HUES64 (cell line): ENCODE measurements around the gene SPSB1. TPM values are rescaled to one million over a fixed set of nuclear protein-coding genes. Genes with fewer than 3 reads are reported as not detected.

Source experiments
- H3K27ac ChIP-seq: 2 replicates; pipeline ENCODE4 v1.7.0; 2013; ENCODE audit warnings: low read depth, low read length, inconsistent platforms
- H3K27me3 ChIP-seq: 2 replicates; pipeline ENCODE4 v1.6.1; 2013; ENCODE audit warnings: mild to moderate bottlenecking, low read length; ENCODE audit not compliant: insufficient read depth
- H3K36me3 ChIP-seq: 2 replicates; pipeline ENCODE4 v1.6.1; 2013; ENCODE audit warnings: mild to moderate bottlenecking, low read length; ENCODE audit not compliant: insufficient read depth
- H3K4me1 ChIP-seq: 2 replicates; pipeline ENCODE4 v1.6.1; 2013; ENCODE audit warnings: mild to moderate bottlenecking, low read length, moderate library complexity; ENCODE audit not compliant: insufficient read depth
- H3K4me3 ChIP-seq: 2 replicates; pipeline ENCODE4 v1.5.1; 2013; ENCODE audit warnings: mild to moderate bottlenecking, low read length, moderate library complexity
- H3K9ac ChIP-seq: 2 replicates; pipeline ENCODE4 v1.6.1; 2013; ENCODE audit warnings: mild to moderate bottlenecking, low read depth, low read length
- H3K9me3 ChIP-seq: 2 replicates; pipeline ENCODE4 v1.6.1; 2013; ENCODE audit warnings: low read depth, low read length; ENCODE audit not compliant: insufficient read depth
- WGBS: fragments of 150-250, 120-280 bp; methylation state at CpG from one replicate; pipeline ENCODE4 v1.1.7; 2013; ENCODE audit warnings: missing lambda C conversion rate; 5-methylcytosine and 5-hydroxymethylcytosine counted together
- polyA plus RNA-seq, 2 experiments: library from polyadenylated mRNA; stranded (reverse); fragments of 50-300 nt; gene quantifications; one replicate each; pipeline ENCODE4 v1.2.3, GENCODE V29; 2013

Gene SPSB1
- 2.1 TPM for polyA plus RNA-seq (2013, experiment 1 of 2)
- polyA plus RNA-seq (2013, experiment 2 of 2), result 3.3 TPM

- H3K9ac ChIP-seq, result no peak within 1 kb of the TSS
- H3K27me3 ChIP-seq, result peaks cover 22% of the 10 kb centered on the region
- peaks cover 10% of the 10 kb centered on the region; the same call in 1 of the 2 replicates for H3K9me3 ChIP-seq
- WGBS, result 2% methylated on average over 118 of the region's 119 CpGs
- H3K4me3 ChIP-seq, result peak within 1 kb of the TSS; percentile 51
- H3K36me3 ChIP-seq, result no peaks in the 10 kb centered on the region
- H3K27ac ChIP-seq, result no peak within 1 kb of the TSS
- H3K4me1 ChIP-seq, result no peaks in the 10 kb centered on the region
Observed at GRCh38 chr1:9292361-9293240, at the start of gene SPSB1. TSS of gene SPSB1 (plus strand) at chr1:9292894. CDS start at chr1:9355892, 62,998 bp downstream.

DNA sequence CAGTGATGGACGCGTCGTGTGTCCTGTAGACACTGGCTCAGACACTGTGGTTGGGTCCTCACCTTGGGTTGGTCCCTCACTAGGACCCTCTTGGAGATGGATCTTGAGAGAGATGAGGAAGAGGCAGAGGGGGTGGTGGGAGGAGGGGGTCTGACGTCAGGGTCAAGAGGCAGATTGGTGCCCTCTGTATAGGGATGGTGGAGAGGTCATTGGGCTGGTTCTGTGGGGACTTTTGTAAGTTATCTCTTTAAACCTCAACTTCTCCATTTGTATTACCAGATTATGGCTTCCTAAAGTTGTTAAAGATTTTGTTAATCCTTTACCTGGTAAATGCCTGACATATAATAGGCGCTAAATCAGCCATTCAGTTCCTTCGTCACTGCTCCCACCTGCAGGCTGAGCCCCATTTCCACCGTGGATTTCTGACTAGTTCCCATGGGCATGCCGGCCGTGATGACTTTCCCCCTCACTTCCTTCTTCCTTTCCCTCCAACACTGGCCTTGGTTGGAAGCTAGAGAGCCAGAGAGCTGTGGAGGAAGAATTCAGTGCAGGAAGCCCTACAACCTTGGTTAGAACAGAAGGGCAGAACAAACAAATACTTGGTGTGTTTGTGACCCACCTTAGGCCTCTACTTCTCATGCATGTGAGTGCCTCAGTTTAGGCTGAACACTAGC lies 49.5 kb upstream of the SPSB1 start:
- Histone ChIP-seq H3K4me3 (no peak overlapping the region), H3K4me1 (peaks cover 27% of the 10 kb centered on the region), H3K36me3 (no peaks in the 10 kb centered on the region), H3K9me3 (no peaks in the 10 kb centered on the region), H3K9ac (no peak overlapping the region), H3K27ac (no peak overlapping the region), H3K27me3 (no peaks in the 10 kb centered on the region)
- WGBS, result 91% methylated on average over 9 of the region's 9 CpGs

- no peaks in the 10 kb centered on the region for H3K27me3 ChIP-seq
- no peak overlapping the region for H3K27ac ChIP-seq
- H3K9ac ChIP-seq, result no peak overlapping the region
- WGBS, result 93% methylated on average over 9 of the region's 9 CpGs
- no peaks in the 10 kb centered on the region for H3K9me3 ChIP-seq
- H3K4me1 ChIP-seq, result peaks cover 27% of the 10 kb centered on the region
- H3K36me3 ChIP-seq, result no peaks in the 10 kb centered on the region
- H3K4me3 ChIP-seq, result no peak overlapping the region
Observed at GRCh38 chr1:9244501-9245229, 48.0 kb upstream of the SPSB1 start.

DNA sequence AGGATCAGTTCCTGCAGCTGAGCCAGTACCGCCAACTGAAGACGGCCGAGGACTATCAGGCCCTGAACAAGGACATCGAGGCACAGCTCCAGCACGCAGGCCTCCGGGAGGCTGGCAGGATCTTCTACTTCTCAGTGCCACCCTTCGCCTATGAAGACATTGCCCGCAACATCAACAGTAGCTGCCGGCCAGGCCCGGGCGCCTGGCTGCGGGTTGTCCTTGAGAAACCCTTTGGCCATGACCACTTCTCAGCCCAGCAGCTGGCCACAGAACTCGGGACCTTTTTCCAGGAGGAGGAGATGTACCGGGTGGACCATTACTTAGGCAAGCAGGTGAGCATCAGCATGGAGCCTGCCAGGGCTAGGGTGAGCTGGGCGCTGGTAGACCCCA lies 47.5 kb upstream of the SPSB1 start:
- H3K4me3 ChIP-seq, result no peak overlapping the region
- no peak overlapping the region for H3K9ac ChIP-seq
- H3K36me3 ChIP-seq, result no peaks in the 10 kb centered on the region
- 96% methylated on average over 15 of the region's 15 CpGs for WGBS
- no peaks in the 10 kb centered on the region for H3K9me3 ChIP-seq
- peaks cover 24% of the 10 kb centered on the region for H3K4me1 ChIP-seq
- no peak overlapping the region for H3K27ac ChIP-seq
- no peaks in the 10 kb centered on the region for H3K27me3 ChIP-seq

- 95% methylated on average over 9 of the region's 9 CpGs for WGBS
- Histone ChIP-seq H3K9ac (no peak overlapping the region), H3K4me1 (peaks cover 23% of the 10 kb centered on the region), H3K4me3 (no peak overlapping the region), H3K9me3 (no peaks in the 10 kb centered on the region), H3K36me3 (no peaks in the 10 kb centered on the region), H3K27ac (no peak overlapping the region), H3K27me3 (no peaks in the 10 kb centered on the region)
Observed at GRCh38 chr1:9245661-9246060, 47.0 kb upstream of the SPSB1 start.

DNA sequence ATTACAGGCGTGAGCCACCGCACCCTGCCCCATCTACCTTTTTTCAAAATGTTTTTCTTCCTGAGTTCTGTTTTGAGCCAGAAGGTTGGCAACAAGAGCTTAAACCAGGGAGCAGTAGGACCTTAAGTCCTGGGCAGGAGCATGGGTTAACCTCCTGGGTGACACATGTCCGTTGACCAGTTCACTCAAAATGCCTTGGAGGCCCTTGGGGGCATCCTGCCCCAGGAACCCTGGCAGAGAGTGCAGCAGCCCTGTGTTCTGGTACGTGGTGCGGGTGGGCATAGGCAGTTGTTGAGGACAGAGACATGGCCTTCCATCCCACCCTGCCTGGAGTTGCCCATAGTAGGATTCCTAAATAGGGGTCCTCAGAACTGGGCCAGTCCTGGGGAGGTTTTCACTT lies 46.5 kb upstream of the SPSB1 start:
- Histone ChIP-seq H3K27me3 (no peaks in the 10 kb centered on the region), H3K27ac (no peak overlapping the region), H3K36me3 (no peaks in the 10 kb centered on the region), H3K4me3 (no peak overlapping the region), H3K9ac (no peak overlapping the region), H3K9me3 (no peaks in the 10 kb centered on the region), H3K4me1 (peaks cover 23% of the 10 kb centered on the region)
- 96% methylated on average over 5 of the region's 5 CpGs for WGBS

DNA sequence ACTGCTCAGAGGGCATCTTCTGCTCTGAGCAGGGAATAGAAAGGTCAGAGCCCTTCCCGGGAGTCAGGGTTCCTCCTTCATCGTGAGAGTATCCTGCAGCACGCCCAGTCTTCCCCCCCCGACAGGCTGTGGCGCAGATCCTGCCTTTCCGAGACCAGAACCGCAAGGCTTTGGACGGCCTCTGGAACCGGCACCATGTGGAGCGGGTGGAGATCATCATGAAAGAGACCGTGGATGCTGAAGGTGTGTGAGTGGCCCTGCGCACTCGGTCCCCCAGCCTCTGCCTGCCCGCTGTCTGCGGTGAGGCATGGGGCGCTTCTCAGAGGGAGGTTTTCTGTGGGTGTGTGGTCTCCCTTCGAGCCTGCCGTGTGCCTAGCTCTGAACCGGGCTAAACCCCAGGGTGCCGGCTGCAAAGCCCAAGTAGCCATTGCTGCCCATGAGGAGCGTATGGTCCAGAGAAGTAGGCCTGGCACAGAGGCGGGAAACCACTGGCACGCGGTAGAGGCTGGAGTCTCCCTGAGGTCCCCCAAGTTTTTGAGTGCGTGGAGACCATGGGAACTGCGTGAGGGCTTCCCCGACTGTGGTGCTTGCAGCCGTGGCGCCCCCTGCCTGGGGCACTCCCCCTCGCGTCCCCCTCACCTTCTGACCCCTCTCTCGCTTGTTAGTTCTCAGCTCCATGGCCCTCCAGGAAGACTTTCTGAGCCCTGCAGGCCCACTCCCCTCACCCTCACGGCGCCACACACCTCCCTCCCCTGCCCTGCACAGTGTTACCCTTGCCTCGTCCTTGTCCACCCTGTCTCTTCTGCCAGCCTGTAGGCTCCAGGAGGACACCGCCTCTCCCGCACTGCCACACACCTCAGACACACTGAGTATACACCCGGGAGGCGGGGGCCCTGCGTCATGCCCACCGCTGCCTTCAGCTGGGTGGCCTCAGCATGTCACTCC lies 45.6 kb upstream of the SPSB1 start:
- Histone ChIP-seq H3K27ac (no peak overlapping the region), H3K4me1 (peaks cover 29% of the 10 kb centered on the region), H3K9me3 (no peaks in the 10 kb centered on the region), H3K36me3 (no peaks in the 10 kb centered on the region), H3K27me3 (no peaks in the 10 kb centered on the region), H3K4me3 (no peak overlapping the region), H3K9ac (no peak overlapping the region)
- WGBS, result 89% methylated on average over 41 of the region's 41 CpGs

- Histone ChIP-seq H3K27ac (no peak overlapping the region), H3K9me3 (no peaks in the 10 kb centered on the region), H3K9ac (no peak overlapping the region), H3K27me3 (no peaks in the 10 kb centered on the region), H3K4me1 (peaks cover 33% of the 10 kb centered on the region), H3K36me3 (no peaks in the 10 kb centered on the region), H3K4me3 (no peak overlapping the region)
- 94% methylated on average over 18 of the region's 18 CpGs for WGBS
Observed at GRCh38 chr1:9247894-9248293, 44.8 kb upstream of the SPSB1 start.

DNA sequence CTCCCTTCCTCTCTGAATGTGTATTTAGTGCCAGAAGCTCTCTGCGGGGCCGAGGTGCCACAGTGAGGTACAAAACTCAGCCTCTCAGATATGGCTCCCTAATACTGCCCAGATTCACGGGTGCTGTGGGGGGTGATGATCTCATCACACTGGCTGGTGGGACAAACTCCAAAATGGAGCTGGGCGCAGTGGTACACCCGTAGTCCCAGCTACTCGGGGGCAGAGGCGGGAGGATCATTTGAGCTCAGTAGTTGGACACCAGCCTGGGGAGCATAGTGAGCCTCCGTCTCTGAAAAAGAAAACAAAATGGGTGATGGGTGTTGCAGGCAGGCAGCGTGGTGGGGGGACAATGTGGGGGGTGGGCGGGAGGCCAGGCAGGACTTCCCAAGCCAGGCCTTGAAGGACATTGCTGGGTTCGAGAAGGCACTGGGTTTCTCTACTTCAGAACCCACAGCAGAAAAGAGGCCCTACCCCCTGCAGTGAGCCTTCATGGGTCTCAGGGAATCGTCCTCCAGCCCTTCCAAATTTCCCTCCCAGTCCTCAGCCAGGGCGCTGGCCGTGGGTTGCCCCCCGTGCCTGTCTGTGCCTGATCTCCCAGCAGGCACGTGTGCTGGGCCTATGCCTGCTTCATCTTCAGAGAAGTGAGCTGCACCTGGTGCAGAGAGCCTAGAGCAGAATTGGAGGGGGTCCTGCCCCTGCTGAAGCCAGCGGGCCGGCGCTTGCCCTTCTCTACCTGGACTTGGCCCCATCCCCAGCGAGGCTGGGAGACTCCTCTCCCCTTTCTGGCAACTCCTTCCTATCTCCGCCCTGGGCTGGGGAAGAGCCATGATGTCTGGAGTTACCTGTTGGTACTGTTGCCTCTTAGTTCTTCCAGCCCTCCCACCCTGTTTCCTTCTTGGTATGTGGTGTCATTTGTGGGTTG lies 44.1 kb upstream of the SPSB1 start:
- H3K36me3 ChIP-seq, result no peaks in the 10 kb centered on the region
- no peak overlapping the region for H3K9ac ChIP-seq
- H3K9me3 ChIP-seq, result no peaks in the 10 kb centered on the region
- 91% methylated on average over 20 of the region's 21 CpGs for WGBS
- H3K27me3 ChIP-seq, result no peaks in the 10 kb centered on the region
- no peak overlapping the region for H3K4me3 ChIP-seq
- peaks cover 41% of the 10 kb centered on the region for H3K4me1 ChIP-seq
- H3K27ac ChIP-seq, result no peak overlapping the region

- no peaks in the 10 kb centered on the region for H3K9me3 ChIP-seq
- no peak overlapping the region for H3K27ac ChIP-seq
- 92% methylated on average over 3 of the region's 3 CpGs for WGBS
- no peaks in the 10 kb centered on the region for H3K27me3 ChIP-seq
- H3K36me3 ChIP-seq, result no peaks in the 10 kb centered on the region
- no peak overlapping the region for H3K4me3 ChIP-seq
- no peak overlapping the region for H3K9ac ChIP-seq
- H3K4me1 ChIP-seq, result peaks cover 45% of the 10 kb centered on the region
Observed at GRCh38 chr1:9249263-9249533, 43.5 kb upstream of the SPSB1 start.
